GM12878 (cell line): Measurements from ENCODE around the gene IL6R.
"Not testable (repeated sequence)": the region's sequence is repeated elsewhere in the genome, so short reads cannot be mapped to it uniquely, and the experiment has no call there.

ENCODE experiments used
- CHD2 ChIP-seq: IDR thresholded peaks from 2 replicates; pipeline ENCODE4 v1.6.1; 2011; ENCODE audit warnings: low read depth, low read length, improper control_type of control experiment, borderline replicate concordance
- CHD4 ChIP-seq: fragments of 200-600 bp; sonication (generic); IDR thresholded peaks from 2 replicates; pipeline ENCODE4 v1.6.1; 2016; ENCODE audit warnings: mild to moderate bottlenecking
- EP300 ChIP-seq, 2 experiments: fragments of 150-350 bp in 1 of 2; IDR thresholded peaks; 2 replicates each; pipeline ENCODE4 v1.6.1; 2011 to 2012; ENCODE audit warnings: low read depth in 2 of 2, low read length in 2 of 2, borderline replicate concordance in 1 of 2, improper control_type of control experiment in 1 of 2, inconsistent platforms in 1 of 2; ENCODE audit not compliant: control insufficient read depth in 1 of 2
- FOXM1 ChIP-seq: IDR thresholded peaks from 2 replicates; pipeline ENCODE4 v1.6.1; 2012; ENCODE audit warnings: low read depth, mild to moderate bottlenecking, inconsistent platforms, low read length, moderate library complexity
- LARP7 ChIP-seq: fragments of 450-650 bp; IDR thresholded peaks from 2 replicates; pipeline ENCODE4 v1.6.1; 2017; ENCODE audit warnings: mild to moderate bottlenecking
- MXI1 ChIP-seq: fragments of 150-350 bp; IDR thresholded peaks from 2 replicates; pipeline ENCODE4 v1.6.1; 2011; ENCODE audit warnings: low read depth, mild to moderate bottlenecking, inconsistent platforms, low read length, improper control_type of control experiment
- SUZ12 ChIP-seq: fragments of 200-600 bp; sonication (generic); IDR thresholded peaks from one replicate; pipeline ENCODE4 v1.6.1; 2018; ENCODE audit warnings: antibody characterized with exemption, mild to moderate bottlenecking; ENCODE audit not compliant: unreplicated experiment

GRCh38 chr1:154422049-154422448 lies 16.9 kb downstream of the IL6R start:
- not testable (repeated sequence) for TF ChIP-seq SUZ12; FOXM1; LARP7; MXI1; EP300 (IDR thresholded peaks at IDR 0.05; ENCODE audit: borderline replicate concordance in 1 of 2, control insufficient read depth in 1 of 2, low read depth in 2 of 2, low read length in 2 of 2); CHD4; CHD2
